Measurements from ENCODE around the gene TRA2B. TPM values are rescaled to one million over a fixed set of nuclear protein-coding genes. Genes with fewer than 3 reads are reported as not detected.

Gene TRA2B
- total and polyA plus RNA-seq, 2 donors (not counting 3 experiments of a cell fraction or from before 2014, with no cell fraction given): 173 to 199 TPM

DNA sequence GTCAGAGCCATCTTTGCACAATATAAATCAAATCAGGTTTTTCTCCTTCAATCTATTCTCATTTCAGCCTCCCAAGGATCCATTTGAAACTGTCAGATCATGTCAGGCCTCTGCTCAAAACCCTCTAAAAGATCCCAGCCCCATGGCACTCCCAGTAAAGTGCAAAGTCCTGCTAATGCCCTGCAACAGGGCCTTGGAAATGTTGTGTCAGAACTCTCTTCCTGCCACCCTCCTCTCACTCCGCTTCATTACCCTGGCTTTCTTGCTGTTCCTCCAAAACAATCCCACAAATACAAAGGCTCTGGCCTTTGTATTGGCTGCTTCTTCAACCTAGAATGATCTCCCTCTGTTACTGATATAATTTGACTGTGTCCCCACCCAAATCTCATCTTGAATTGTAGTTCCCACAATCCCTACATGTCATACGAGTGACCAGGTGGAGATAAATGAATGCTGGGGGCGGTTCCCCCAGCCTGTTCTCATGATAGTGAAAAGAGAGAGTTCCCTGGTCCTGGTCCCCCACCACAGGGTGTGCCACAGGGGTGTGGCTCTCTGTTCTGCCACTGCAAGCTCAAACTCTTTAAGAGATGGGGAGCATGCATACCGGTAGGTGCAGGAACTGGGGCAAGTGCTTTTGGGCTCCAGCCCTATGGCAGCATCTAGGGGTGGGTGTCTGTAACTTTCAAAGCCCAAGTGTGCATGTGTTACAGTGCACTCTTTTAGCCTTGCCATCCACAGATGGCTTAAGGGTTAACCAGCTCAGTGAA, 22.9 kb upstream of the TRA2B start:
- CTCF ChIA-PET: interaction anchor here (1.0 to 13.4 kb wide), 3 partner anchors 16 to 300 kb away, joined by 3 to 144 read pairs (median 7); no protein-coding TSS in a partner anchor
- Histone ChIP-seq H3K27me3 (ENCODE audit: control insufficient read depth in 2 of 2, insufficient read depth in 2 of 2, low read length in 2 of 2) (peaks cover 2% of the 10 kb centered on the region in 2 experiments), H3K9ac (replicated peaks; ENCODE audit: extremely low read depth, insufficient read depth, low read length) (no peak overlapping the region), H3K36me3 (ENCODE audit: control insufficient read depth in 2 of 2, extremely low read depth in 1 of 2, insufficient read depth in 2 of 2, low read length in 2 of 2) (no peaks in the 10 kb centered on the region), H3K79me2 (ENCODE audit: control insufficient read depth, insufficient read depth, low read length) (peaks cover 20% of the 10 kb centered on the region), H3K4me3 (replicated peaks in 1 of 3; ENCODE audit: insufficient read depth in 1 of 3, low read depth in 1 of 3, low read length in 3 of 3) (peak overlapping the region in 1 of 3 experiments; percentile 43), H3K9me3 (replicated peaks; ENCODE audit: control insufficient read depth, insufficient read depth, low read length) (no peaks in the 10 kb centered on the region), H2AFZ (ENCODE audit: low read depth, low read length) (no peak overlapping the region), H3K4me2 (ENCODE audit: insufficient read depth, low read length) (peak overlapping the region; percentile 54), H3K4me1 (ENCODE audit: control insufficient read depth, extremely low read depth, insufficient read depth, low read length) (no peaks in the 10 kb centered on the region), H3K9me1 (replicated peaks; ENCODE audit: control insufficient read depth, extremely low read depth, insufficient read depth, low read length) (no peaks in the 10 kb centered on the region), H3K27ac (ENCODE audit: insufficient read depth, low read depth, low read length) (peak overlapping the region; percentile 44), H4K20me1 (replicated peaks; ENCODE audit: control insufficient read depth, extremely low read depth, insufficient read depth, low read length) (no peaks in the 10 kb centered on the region)
- TF ChIP-seq, protein P1, sequence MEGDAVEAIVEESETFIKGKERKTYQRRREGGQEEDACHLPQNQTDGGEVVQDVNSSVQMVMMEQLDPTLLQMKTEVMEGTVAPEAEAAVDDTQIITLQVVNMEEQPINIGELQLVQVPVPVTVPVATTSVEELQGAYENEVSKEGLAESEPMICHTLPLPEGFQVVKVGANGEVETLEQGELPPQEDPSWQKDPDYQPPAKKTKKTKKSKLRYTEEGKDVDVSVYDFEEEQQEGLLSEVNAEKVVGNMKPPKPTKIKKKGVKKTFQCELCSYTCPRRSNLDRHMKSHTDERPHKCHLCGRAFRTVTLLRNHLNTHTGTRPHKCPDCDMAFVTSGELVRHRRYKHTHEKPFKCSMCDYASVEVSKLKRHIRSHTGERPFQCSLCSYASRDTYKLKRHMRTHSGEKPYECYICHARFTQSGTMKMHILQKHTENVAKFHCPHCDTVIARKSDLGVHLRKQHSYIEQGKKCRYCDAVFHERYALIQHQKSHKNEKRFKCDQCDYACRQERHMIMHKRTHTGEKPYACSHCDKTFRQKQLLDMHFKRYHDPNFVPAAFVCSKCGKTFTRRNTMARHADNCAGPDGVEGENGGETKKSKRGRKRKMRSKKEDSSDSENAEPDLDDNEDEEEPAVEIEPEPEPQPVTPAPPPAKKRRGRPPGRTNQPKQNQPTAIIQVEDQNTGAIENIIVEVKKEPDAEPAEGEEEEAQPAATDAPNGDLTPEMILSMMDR (IDR thresholded peaks at IDR 0.05; ENCODE audit: extremely low read depth in 1 of 2, insufficient read depth in 1 of 2, low read depth in 1 of 2, low read length in 2 of 2): no peak
- TF ChIP-seq POLR2AphosphoS5 (IDR thresholded peaks at IDR 0.05; ENCODE audit: insufficient read depth, low read depth, low read length) (no peak), MYC (IDR thresholded peaks at IDR 0.05; ENCODE audit: low read depth, low read length) (no peak), FOS (IDR thresholded peaks at IDR 0.05; ENCODE audit: borderline replicate concordance, insufficient read depth, low read length) (no peak), EZH2 (IDR thresholded peaks at IDR 0.05; ENCODE audit: borderline replicate concordance, low read depth, low read length, severe bottlenecking) (no peak), POLR2A (IDR thresholded peaks at IDR 0.05; ENCODE audit: low read depth, low read length) (no peak), GATA2 (IDR thresholded peaks at IDR 0.05; ENCODE audit: insufficient read depth, insufficient read length, low read depth, low read length) (no peak), JUN (IDR thresholded peaks at IDR 0.05; ENCODE audit: borderline replicate concordance, insufficient read depth, insufficient read length, low read depth) (no peak)
- TF ChIP-seq, protein P2, sequence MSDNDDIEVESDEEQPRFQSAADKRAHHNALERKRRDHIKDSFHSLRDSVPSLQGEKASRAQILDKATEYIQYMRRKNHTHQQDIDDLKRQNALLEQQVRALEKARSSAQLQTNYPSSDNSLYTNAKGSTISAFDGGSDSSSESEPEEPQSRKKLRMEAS (IDR thresholded peaks at IDR 0.05; ENCODE audit: insufficient read depth, insufficient read length): no peak
- intact Hi-C loops (cut with micrococcal nuclease) (no loop called here), dilution Hi-C loops (cut with MboI; ENCODE audit: extremely low pct_ligation_motif_present, low sequenced_read_pairs) (no loop called here)
- POLR2A ChIA-PET: interaction anchor here (2.1 kb wide), 1 partner anchor 23 kb away, joined by 6 read pairs; the partner anchor contains the start of gene TRA2B
- DNase-seq (ENCODE audit: low read depth, low spot score) (no peak), FAIRE-seq (no peak)
- no TSS peak for BruUV-seq (replicated peaks)

Data from endothelial cell of umbilical vein (primary cell).